Renal cortex interstitium (tissue), 11 donors: ENCODE data around the gene FOXC1. TPM values are rescaled to one million over a fixed set of nuclear protein-coding genes. Genes with fewer than 3 reads are reported as not detected.
A peak's percentile ranks its signal among the peaks of the same experiment; 100 is the strongest.

Experiments used
- DNase-seq, 11 donors: peaks; one replicate each; pipeline ENCODE4 v3.0.0-alpha.2; 2013; ENCODE audit warnings: low read depth in 9 of 11, low spot score in 4 of 11; ENCODE audit errors: extremely low read depth in 1 of 11
- polyA plus RNA-seq, 3 donors: library from polyadenylated mRNA; unstranded; fragments of 120-200 nt; gene quantifications; one replicate each; pipeline ENCODE4 v1.2.1, GENCODE V29; 2013; ENCODE audit not compliant: insufficient read length in 3 of 3

The FOXC1 gene
- polyA plus RNA-seq, 3 donors, result 74.6 to 83.4 (median 83.1) TPM

DNA sequence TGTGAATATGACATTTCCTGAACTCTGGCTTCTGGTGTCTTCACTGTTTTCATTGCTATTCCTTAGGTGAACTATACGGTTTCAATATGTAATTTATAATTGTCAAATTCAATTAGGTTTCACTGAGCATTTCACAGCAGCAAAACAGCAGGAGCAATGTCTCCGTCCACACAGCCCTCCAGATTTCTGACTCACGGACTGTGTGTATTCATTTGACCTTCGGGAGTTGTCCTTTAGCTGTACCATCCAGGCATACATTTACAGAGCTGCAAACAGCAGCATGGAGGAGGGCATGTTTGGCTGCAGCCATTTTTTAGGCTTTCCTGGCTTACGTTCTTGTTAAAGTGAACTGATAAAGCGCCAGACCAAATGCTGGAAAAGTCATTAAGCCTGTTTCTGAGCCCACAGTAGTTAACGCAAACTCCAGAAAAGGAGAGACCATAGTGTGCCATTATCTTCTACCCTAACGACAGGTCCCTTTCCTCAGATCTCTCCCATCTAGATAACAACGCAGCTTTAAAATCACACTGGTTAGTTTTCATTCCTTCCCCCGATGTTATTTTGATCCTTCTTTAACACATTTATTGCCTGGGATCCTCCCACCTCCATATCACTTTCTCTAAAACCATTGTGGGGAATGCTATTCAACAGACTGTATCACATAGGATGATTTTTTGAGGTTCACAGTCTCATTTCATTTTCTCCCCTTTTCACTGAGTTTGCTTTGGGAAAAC, 18.3 kb downstream of the FOXC1 start:
- DNase-seq, result no peak

DNA sequence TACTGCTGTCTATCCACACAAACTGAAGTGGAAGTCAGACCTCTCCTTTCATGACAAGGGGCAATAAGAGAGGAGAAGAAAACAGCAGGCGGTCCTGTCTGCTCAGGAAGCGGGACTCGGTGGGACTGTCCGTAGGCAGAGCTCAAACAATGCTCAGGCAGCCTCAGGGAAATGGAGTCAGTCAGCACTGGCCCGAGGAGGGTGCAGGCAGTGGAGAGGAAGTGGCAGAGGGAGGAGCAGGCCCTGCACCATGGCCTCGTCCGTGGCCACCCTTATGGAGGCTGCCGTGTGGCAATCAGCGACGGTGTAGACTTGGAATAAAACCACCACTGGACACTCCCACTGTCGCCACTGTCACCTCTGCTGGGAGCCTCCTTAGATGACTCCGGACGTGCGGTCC, 19.6 kb downstream of the FOXC1 start:
- DNase-seq, result no peak

DNA sequence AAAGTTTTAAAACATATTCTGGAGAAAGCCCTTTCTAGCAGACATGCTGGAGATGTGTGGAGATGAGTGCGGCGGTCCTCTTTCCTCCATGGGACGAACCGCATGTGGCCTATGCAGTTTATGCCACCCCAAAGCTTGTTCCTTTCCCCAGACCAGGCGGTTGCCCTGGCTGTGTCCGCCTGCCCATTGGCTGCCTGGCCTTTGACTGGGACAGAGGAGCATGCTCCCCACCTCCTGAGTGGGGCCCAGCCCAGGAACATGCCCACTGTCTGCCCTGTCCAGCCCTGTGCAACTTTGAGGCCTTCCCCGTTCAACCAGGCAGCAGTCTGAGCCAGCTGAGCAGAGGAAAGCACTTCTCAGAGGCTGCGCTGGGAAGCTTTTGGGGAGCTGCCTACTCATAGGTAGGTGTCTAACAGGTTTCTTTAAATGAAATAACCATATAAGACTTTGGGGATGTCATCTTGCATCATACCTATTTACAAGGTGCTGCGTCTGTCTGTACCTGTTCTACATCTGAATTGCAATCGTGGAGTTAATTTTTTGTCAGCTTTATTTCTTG, 20.6 kb downstream of the FOXC1 start:
- no peak for DNase-seq

DNA sequence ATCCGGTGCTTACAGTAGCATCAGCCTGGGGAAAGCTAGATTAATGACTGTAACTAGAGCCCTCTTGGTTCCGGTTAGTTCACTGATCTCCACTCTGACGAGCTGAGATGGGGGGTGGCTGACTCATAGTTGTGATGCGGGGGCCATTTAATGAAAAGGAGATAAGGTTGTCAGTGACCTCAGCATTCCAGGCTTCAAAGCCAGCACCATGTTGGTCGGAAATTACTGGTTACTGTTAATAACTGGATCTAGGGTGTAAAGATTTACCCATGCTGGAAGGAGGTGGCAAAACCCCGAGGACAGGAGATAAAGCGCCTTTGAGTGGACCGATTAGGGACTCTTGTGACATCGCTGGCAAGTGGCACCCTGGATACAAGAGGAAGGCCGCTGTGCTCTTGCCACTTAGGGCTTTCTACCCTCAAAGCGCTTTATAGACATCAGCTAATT, 21.1 kb downstream of the FOXC1 start:
- peak in 1 of 11 donors; percentile 11 for DNase-seq

DNA sequence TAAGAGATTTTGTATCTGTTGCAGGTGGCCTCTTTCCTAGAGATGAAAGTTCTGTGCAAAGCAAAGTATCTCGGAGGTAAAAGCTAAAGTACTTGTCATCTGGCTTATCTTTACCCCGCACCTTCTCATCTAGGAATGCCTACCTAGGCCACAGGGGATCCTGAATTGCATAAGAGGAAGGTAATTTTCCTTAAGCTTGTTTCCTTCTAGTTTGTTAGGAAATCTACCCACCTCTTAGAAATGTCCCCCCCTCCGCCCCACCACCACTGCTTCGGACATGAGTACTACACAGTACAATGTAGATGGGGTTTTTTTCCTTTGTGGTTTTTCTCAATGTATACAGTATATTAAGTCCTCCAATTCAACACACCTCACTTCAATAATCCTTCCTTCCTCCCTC, 21.5 kb downstream of the FOXC1 start:
- DNase-seq, result no peak

DNA sequence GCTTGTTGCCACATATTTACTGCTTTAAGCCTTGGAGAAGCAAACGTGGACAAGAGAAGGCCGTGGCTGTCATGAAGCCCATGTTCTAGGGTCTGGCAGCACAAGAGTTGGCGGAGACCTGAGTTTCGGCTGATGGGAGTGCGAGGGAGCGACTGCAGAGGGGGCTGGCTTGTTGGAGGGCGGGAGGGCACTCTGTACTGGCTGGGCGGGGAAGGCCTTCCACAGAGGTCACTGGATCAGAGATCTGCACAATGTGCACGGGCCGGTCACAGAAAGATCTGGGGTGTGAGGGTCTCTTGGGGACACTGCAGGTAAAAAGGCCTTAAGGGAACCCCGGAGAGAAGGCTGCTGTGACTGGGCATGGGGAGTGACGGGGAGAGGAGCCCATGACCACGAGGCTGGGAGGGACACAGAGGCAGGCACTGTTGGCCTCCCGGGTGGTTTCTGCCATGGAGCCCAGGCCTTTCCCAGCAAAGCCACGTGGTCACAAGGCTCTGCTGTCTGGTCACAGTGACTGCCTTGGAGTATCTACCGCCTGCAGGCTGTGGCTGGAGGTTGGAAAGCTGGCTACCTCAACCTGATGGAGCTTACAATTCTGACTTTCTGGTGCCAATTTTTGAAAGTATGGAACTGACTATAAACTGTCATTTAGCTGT, 23.8 kb downstream of the FOXC1 start:
- no peak for DNase-seq

DNA sequence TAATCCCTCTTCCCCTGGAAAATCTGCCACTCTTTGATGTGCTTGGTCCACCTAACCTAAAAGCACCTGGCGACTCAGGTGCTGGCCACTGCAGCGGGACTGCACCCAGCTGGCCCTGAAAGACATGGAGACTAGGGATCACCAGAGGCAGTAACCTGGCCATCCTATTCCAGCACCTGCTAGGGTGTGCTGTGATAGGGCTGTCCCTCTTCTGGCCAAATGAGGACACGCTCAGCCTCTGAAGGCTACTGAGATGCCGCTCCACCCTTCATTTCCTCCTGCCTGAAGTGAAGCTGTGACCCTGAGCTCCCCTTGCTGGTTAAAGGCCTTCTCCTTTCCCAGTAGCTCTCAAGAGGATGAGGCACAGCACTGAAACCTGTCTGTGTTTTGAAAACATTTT, 24.4 kb downstream of the FOXC1 start:
- no peak for DNase-seq

DNA sequence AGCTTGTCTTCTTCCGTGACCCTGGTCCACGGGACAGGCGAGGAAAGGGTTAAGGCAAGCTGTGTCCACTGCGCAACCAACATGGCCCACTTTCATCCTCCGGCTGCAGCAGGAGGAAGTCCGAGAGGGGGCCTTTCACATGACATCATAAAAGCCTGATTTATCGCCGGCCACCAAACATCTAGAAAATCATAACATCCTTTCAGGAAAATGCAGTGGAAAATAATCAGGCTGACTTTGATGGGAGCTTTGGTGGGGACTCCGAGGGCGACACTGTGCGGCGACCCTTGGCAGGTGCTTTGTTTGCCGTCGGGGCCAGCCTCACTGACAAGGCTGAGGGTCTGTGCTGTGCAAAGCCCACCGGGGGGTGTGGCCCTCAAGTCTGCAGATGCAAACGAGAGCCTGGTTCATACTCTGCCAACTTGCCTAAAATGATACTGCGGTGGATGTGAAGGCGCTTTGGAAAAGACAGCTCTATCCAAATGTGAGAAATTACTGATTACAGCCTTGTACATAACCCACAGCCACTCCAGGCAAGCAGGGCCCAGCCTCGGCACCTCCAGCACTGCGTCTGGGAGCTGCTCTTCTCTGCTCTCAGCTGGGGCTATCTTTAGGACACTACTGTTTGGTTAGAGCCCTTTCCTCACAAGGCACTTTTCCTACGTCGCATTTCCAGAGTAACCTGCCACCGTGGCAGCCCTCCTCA, 25.7 kb downstream of the FOXC1 start:
- peak in 1 of 11 donors; percentile 25 for DNase-seq

DNA sequence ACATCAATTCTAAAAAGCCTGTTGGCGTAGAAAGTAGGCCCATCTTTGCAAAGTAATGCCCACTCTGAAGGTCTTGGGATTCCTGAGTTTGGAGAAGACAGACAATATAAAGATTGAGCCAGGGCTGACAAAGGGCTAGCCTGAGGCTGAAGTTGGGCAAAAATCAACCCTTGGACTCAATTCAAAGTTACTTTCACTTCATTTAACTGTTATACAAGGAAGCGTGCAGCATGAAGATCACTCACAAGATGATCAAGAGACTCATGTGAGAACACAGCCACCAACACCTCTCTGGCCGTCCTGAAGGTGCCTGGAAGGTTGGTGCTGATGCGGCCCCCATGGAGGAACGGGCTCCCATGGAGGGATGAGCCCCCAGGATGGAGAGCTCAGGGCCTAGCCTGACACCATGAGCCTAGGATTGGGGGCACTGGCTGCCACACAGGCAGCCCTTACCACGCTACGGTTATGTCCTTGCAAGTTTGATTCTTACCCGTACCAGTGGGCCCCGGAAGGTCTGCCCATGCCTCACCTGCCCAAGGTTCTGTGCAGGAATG, 26.6 kb downstream of the FOXC1 start:
- DNase-seq, result no peak

DNA sequence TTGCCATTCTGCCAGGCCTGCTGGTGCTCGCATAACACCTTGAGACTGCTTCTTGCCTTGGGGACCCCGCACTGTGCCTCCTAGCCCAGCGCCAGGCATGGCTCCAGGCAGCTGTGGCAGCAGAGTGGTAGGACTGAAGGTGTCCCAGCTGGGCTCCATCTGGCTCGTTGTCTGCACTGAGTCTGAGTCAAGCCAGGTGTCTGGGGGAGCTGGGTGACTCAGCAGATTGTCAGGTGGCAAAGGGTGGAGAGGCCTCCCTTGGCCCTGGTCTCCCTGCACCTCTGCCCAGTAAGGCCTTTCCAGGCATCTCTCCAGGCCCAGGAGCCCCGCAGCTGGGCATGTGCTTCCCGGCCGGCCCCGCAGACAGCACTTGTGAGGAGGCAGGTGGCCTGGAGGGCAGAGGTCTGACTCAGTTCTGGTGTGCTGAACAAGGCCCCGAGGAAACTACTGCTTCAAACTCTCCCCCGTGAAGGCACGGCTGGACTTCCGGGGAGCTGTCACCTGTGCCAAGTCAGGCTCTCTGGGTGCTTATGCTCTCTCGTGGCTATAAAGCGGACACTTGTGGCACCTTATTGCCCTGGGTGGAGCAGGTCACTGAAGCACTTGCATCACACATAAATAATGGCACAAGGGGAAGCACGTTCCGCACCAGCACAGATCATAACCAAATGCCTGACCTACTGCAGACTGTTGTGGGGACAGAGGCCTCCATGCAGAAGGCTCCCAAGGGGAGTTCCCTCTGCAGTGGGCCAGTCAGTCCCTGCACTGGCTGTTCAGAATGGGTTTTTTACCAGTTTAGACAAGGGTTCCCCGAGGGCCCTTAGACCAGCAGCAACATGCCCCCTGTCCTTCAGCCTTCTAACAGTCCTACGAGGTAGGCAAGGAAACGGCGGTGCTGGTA, 27.5 kb downstream of the FOXC1 start:
- no peak for DNase-seq

DNA sequence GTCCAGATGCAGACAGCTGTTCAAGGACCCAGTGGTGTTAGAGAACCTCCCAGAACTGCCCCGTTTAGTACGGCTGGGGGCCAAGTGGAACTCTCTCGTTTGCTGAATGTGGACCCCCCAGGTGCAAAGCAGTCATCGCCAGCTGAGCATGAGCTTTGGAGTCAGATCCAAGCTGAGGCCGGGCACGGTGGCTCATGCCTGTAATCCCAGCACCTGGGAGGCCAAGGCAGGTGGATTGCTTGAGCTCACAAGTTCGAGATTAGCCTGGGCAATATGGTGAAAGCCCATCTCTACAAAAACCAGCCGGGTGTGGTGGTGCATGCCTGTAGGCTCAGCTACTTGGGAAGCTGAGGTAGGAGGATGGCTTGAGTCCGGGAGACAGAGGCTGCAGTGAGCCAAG, 29.7 kb downstream of the FOXC1 start:
- no peak for DNase-seq

DNA sequence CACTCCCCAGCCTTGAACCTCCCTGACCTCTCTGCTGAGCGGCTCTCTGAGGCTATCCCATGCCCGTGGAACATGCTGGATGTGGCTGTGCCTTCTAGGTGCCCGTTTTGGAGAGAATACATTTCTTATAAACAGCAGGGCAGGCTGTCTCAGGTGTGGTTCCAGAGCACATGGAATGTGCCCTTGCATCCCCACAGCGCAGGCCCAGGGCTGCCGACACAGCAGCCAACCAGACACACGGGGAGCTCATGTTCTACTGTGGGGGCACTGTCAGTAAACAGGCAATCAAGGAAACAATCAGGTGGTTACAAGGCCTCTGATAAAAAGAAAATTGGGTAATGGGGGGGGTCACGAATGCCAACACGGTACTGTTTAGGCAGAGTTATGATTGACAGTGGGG, 30.8 kb downstream of the FOXC1 start:
- no peak for DNase-seq

DNA sequence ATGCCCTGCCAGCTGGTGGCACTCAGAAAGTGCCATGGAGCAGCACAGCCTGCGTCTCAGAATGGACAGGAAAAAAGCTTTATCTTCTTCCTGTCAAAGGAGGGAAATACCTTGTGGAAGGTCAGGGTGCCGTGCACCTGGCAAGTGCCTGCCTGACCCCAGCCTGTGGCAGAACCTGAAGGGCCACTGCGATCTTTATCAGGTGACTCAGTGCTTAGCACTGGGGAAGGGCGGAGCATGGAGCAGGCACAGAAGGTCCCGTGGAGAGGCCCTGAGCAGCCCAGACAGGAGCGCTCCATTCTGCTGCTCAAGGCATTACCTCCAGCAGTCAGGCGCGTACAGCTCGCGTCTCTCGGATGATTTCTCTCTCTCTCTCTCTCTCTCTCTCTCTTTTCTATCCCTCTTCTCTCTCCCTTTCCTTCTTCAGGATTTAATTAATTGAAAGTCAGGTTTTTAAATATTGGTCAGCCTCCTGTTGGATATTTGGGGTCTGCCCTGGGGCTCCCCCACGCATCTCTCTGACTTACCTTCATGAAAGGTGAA, 31.7 kb downstream of the FOXC1 start:
- DNase-seq, result no peak

DNA sequence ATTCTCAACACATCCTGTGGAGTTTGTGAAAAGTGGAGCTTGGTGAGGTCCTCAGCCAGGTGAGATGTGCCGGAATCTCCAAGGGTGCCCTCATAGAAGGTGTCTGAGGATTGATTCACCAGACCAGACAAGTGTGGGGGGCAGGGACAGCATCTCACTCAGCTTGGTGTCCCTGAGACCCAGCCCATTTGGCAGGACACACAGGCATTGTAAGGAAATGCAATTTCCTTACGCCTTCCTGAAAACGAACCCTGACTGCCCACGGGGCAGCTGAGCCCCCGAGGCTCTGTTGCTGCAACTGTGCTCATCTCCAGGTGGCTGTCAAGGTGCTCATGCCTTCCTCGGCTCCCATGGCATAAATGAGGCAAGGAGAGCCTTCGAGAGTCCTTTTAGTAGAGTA, 33.4 kb downstream of the FOXC1 start:
- DNase-seq, result no peak

DNA sequence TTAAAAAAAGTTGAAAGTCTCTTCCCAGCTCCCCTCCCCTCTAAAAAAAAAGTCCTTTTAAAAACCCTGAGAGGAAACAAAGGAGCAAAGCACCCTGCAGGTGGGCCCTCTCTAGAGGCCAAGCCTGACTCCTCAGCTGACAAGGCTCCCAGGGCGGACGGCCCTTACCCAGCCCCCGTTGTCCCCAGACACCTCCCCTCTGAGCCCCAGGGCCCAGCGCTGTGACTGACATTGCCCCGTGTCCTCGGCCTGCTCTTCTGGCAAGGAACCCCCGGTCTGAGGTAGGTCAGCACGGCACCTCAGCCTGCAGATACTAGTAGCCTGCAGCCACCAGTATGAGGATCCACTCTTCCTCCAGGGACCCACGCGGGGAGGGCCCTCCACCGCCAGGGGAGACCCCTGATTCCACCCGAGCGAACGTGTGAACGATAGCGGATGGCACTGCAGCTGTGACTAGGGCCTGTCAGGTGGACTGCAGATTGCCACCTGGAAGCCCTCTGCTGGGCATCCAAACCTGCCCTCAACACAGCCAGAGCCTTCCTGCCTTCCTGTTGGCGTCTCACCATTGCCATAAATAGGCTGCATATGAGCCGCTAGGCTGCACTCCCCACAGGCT, 34.2 kb downstream of the FOXC1 start:
- no peak for DNase-seq

DNA sequence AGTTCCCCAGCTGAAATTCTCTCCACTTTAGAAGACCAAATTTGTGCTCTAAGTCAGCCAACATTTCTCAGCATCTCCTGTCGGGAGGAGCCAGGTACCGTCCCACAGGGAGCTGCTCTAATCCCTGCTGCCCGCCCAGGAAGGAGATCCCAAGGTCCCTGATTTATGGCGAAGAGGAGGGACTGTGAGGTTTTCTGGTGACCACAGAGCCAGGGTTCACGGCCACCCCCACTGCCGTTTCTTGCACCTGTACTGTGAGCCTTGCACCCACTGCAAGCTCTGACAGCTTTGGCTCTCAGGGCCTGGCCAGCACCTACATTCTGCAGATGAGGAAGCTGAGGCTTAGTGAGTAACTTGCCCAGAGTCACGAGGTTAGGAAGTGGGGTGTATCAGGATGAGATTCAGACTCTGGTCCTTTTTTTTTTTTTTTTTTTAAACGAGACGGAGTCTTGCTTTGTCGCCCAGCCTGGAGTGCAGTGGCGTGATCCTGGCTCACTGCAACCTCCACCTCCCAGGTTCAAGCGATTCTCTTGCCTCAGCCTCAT, 34.9 kb downstream of the FOXC1 start:
- DNase-seq, result no peak

DNA sequence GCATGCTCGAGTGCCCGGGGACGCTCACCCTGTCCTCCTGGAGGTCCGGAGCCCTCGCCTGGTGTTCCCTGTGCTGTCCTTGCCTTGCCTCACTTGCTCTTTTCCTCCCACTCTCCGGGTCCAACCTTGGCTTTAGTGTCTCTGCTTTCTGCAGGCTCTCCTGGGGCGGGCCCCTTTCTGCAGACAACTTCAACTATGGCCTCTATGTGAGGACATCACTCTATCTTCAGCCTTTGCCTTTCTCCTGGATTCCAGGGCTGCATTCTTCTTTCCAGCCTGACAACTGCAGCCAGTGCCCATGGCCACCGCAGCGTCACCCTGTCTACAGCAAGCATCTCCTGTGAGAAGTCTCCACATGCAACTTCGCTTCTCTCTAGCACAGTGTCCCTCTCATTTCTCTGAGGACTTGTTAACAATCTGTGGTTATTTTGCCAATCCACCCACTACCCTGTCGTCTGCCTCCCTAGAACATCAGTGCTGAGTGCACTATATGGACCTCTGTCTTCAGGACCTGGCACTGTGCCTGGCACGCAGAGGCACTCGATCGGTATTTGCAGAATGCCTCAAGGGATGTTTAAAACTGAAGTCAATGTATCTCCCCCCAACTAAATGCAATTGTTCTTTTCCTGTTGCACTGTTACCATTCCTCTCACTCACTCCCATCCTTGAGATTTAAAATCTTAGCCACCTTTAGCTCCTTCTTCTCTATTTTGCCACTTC, 35.9 kb downstream of the FOXC1 start:
- DNase-seq, result no peak
